GM18861 (cell line): ENCODE data around the gene HSPH1.
"Not testable (repeated sequence)": the region's sequence is repeated elsewhere in the genome, so short reads cannot be mapped to it uniquely, and the experiment has no call there.

Source experiments
- ATAC-seq: cut with Tn5 transposase; IDR thresholded peaks from one replicate; pipeline ENCODE4 v1.9.1; 2021; ENCODE audit not compliant: unreplicated experiment

HSPH1 gene

GRCh38 chr13:31177813-31178495, 16.2 kb upstream of the HSPH1 start:
- ATAC-seq, result not testable (repeated sequence)

- ATAC-seq, result no peak
These were observed 14.3 kb upstream of the HSPH1 start for GRCh38 chr13:31175847-31176532.

GRCh38 chr13:31174018-31174417, 12.3 kb upstream of the HSPH1 start:
- ATAC-seq, result no peak

- no peak for ATAC-seq
These were observed 10.8 kb upstream of the HSPH1 start for GRCh38 chr13:31172535-31172934.

- ATAC-seq, result no peak
These were observed 10.3 kb upstream of the HSPH1 start for GRCh38 chr13:31172001-31172400.

- ATAC-seq, result no peak
These were observed 7.0 kb upstream of the HSPH1 start for GRCh38 chr13:31168736-31169135.

- peak; percentile 45 for ATAC-seq
These were observed 6.5 kb upstream of the HSPH1 start for GRCh38 chr13:31168166-31168565.

GRCh38 chr13:31167490-31167889, 5.8 kb upstream of the HSPH1 start:
- ATAC-seq, result peak; percentile 70

- ATAC-seq, result no peak
These were observed 4.9 kb upstream of the HSPH1 start for GRCh38 chr13:31166591-31166990.

GRCh38 chr13:31162151-31163008, 676 bp upstream of the HSPH1 start:
- ATAC-seq, result peak; percentile 76

GRCh38 chr13:31160857-31161556, 697 bp downstream of the HSPH1 start:
- ATAC-seq, result peak; percentile 34

- no peak for ATAC-seq
These were observed 2.4 kb downstream of the HSPH1 start for GRCh38 chr13:31159306-31159705.

- no peak for ATAC-seq
These were observed 6.8 kb downstream of the HSPH1 start for GRCh38 chr13:31154939-31155338.

GRCh38 chr13:31151837-31152236, 9.9 kb downstream of the HSPH1 start:
- no peak for ATAC-seq

- no peak for ATAC-seq
These were observed 11.3 kb downstream of the HSPH1 start for GRCh38 chr13:31150315-31150985.

GRCh38 chr13:31149604-31150003, 12.1 kb downstream of the HSPH1 start:
- ATAC-seq, result no peak

- no peak for ATAC-seq
These were observed 16.3 kb downstream of the HSPH1 start for GRCh38 chr13:31145417-31145816.

- no peak for ATAC-seq
These were observed 23.2 kb downstream of the HSPH1 start for GRCh38 chr13:31138515-31138914.

- ATAC-seq, result no peak
These were observed 25.0 kb downstream of the HSPH1 start for GRCh38 chr13:31136724-31137123.

GRCh38 chr13:31134039-31134711, 27.5 kb downstream of the HSPH1 start:
- ATAC-seq, result no peak
